HG02973 (cell line): ENCODE data around the gene ROBO1.

Source experiments
- ATAC-seq: cut with Tn5 transposase; IDR thresholded peaks from one replicate; pipeline ENCODE4 v1.9.1; 2021; ENCODE audit warnings: moderate library complexity; ENCODE audit not compliant: unreplicated experiment

ROBO1 gene

GRCh38 chr3:79478620-79479019 lies 289.2 kb downstream of the ROBO1 start:
- ATAC-seq = no peak

GRCh38 chr3:79477242-79477641 lies 290.6 kb downstream of the ROBO1 start:
- no peak for ATAC-seq

GRCh38 chr3:79473993-79474392 lies 293.8 kb downstream of the ROBO1 start:
- no peak for ATAC-seq

GRCh38 chr3:79467721-79468120 lies 300.1 kb downstream of the ROBO1 start:
- no peak for ATAC-seq

- ATAC-seq = no peak
These were observed 306.5 kb downstream of the ROBO1 start for GRCh38 chr3:79461129-79461792.

- ATAC-seq = no peak
These were observed 314.2 kb downstream of the ROBO1 start for GRCh38 chr3:79453600-79453999.

GRCh38 chr3:79436387-79436786 lies 331.4 kb downstream of the ROBO1 start:
- ATAC-seq = no peak

- ATAC-seq = no peak
These were observed 340.7 kb downstream of the ROBO1 start for GRCh38 chr3:79427081-79427480.

GRCh38 chr3:79424811-79425210 lies 343.0 kb downstream of the ROBO1 start:
- no peak for ATAC-seq

- ATAC-seq = no peak
These were observed 344.4 kb downstream of the ROBO1 start for GRCh38 chr3:79423417-79423816.

- no peak for ATAC-seq
These were observed 346.5 kb downstream of the ROBO1 start for GRCh38 chr3:79421273-79421672.

- ATAC-seq = no peak
These were observed 348.8 kb downstream of the ROBO1 start for GRCh38 chr3:79418855-79419621.

GRCh38 chr3:79415356-79415755 lies 352.4 kb downstream of the ROBO1 start:
- ATAC-seq = no peak

- no peak for ATAC-seq
These were observed 353.0 kb downstream of the ROBO1 start for GRCh38 chr3:79414806-79415205.

GRCh38 chr3:79414035-79414434 lies 353.8 kb downstream of the ROBO1 start:
- ATAC-seq = no peak

GRCh38 chr3:79412537-79412936 lies 355.3 kb downstream of the ROBO1 start:
- ATAC-seq = no peak

GRCh38 chr3:79410617-79411016 lies 357.2 kb downstream of the ROBO1 start:
- ATAC-seq = no peak

GRCh38 chr3:79410136-79410535 lies 357.7 kb downstream of the ROBO1 start:
- no peak for ATAC-seq

GRCh38 chr3:79406175-79406574 lies 361.6 kb downstream of the ROBO1 start:
- no peak for ATAC-seq

GRCh38 chr3:79405183-79405582 lies 362.6 kb downstream of the ROBO1 start:
- no peak for ATAC-seq

- ATAC-seq = no peak
These were observed 371.2 kb downstream of the ROBO1 start for GRCh38 chr3:79396595-79396994.

GRCh38 chr3:79392479-79392878 lies 375.3 kb downstream of the ROBO1 start:
- no peak for ATAC-seq

GRCh38 chr3:79390352-79390751 lies 377.4 kb downstream of the ROBO1 start:
- ATAC-seq = no peak
